Prostate gland (tissue), 2 donors: ENCODE results near the gene SIRT3.
"Not testable (repeated sequence)": the region's sequence is repeated elsewhere in the genome, so short reads cannot be mapped to it uniquely, and the experiment has no call there.

Experiments
- POLR2AphosphoS5 ChIP-seq: sonication (generic); formaldehyde crosslinking; IDR thresholded peaks from one replicate; pipeline ENCODE4 v1.6.1; 2017; ENCODE audit warnings: antibody characterized with exemption
- TF ChIP-seq, protein P1 (sequence below), 4 experiments: fragments of 200-600 bp in 2 of 4; fragments of 450-650 bp in 2 of 4; sonication (generic) in 2 of 4; IDR thresholded peaks; 1 replicate in 3 of 4; 2 replicates in 1 of 4; pipeline ENCODE4 v1.5.1; 2016 to 2019; ENCODE audit warnings: antibody characterized with exemption in 4 of 4, mild to moderate bottlenecking in 2 of 4, moderate library complexity in 2 of 4

- TF ChIP-seq, protein P1, sequence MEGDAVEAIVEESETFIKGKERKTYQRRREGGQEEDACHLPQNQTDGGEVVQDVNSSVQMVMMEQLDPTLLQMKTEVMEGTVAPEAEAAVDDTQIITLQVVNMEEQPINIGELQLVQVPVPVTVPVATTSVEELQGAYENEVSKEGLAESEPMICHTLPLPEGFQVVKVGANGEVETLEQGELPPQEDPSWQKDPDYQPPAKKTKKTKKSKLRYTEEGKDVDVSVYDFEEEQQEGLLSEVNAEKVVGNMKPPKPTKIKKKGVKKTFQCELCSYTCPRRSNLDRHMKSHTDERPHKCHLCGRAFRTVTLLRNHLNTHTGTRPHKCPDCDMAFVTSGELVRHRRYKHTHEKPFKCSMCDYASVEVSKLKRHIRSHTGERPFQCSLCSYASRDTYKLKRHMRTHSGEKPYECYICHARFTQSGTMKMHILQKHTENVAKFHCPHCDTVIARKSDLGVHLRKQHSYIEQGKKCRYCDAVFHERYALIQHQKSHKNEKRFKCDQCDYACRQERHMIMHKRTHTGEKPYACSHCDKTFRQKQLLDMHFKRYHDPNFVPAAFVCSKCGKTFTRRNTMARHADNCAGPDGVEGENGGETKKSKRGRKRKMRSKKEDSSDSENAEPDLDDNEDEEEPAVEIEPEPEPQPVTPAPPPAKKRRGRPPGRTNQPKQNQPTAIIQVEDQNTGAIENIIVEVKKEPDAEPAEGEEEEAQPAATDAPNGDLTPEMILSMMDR (IDR thresholded peaks at IDR 0.05): not testable (repeated sequence)
- TF ChIP-seq POLR2AphosphoS5: not testable (repeated sequence)
These were observed 45.6 kb downstream of the SIRT3 start for GRCh38 chr11:190546-190945.
